Stimulated activated naive CD8-positive, alpha-beta T cell treated with anti-CD3 and anti-CD28 coated beads, Interleukin-15, Interleukin-2, amounts not matched to agents 100 ng/mL and 50 ng/mL, for 24 hours (primary cell): ENCODE measurements around the gene RNF208.

Source experiments
- H3K27ac Mint-ChIP-seq: one replicate; pipeline ENCODE4 v1.8.0; 2021; ENCODE audit warnings: mild to moderate bottlenecking, mixed read lengths
- H3K27me3 Mint-ChIP-seq: one replicate; pipeline ENCODE4 v1.8.0; 2021; ENCODE audit warnings: mixed read lengths
- H3K36me3 Mint-ChIP-seq: one replicate; pipeline ENCODE4 v1.8.0; 2021; ENCODE audit warnings: low read depth, mixed read lengths
- H3K4me1 Mint-ChIP-seq: one replicate; pipeline ENCODE4 v1.8.0; 2021; ENCODE audit warnings: low read depth, mixed read lengths
- H3K4me3 Mint-ChIP-seq: one replicate; pipeline ENCODE4 v1.8.0; 2021; ENCODE audit warnings: mild to moderate bottlenecking, mixed read lengths
- H3K9me3 Mint-ChIP-seq: one replicate; pipeline ENCODE4 v1.8.0; 2021; ENCODE audit warnings: mixed read lengths

Gene RNF208

GRCh38 chr9:137178201-137178938, 43.7 kb downstream of the RNF208 start:
- H3K36me3 Mint-ChIP-seq, result peaks cover 14% of the 10 kb centered on the region
- no peak overlapping the region for H3K27ac Mint-ChIP-seq
- no peaks in the 10 kb centered on the region for H3K27me3 Mint-ChIP-seq
- no peaks in the 10 kb centered on the region for H3K4me1 Mint-ChIP-seq
- no peak overlapping the region for H3K4me3 Mint-ChIP-seq
- no peaks in the 10 kb centered on the region for H3K9me3 Mint-ChIP-seq

- Mint-ChIP-seq H3K36me3 (peaks cover 5% of the 10 kb centered on the region), H3K27ac (no peak overlapping the region), H3K4me3 (no peak overlapping the region), H3K4me1 (no peaks in the 10 kb centered on the region), H3K9me3 (no peaks in the 10 kb centered on the region), H3K27me3 (no peaks in the 10 kb centered on the region)
Measured at GRCh38 chr9:137176302-137177182, 45.5 kb downstream of the RNF208 start.

- no peaks in the 10 kb centered on the region for H3K9me3 Mint-ChIP-seq
- H3K4me3 Mint-ChIP-seq, result no peak overlapping the region
- peaks cover 1% of the 10 kb centered on the region for H3K27me3 Mint-ChIP-seq
- H3K27ac Mint-ChIP-seq, result no peak overlapping the region
- H3K36me3 Mint-ChIP-seq, result peaks cover 5% of the 10 kb centered on the region
- H3K4me1 Mint-ChIP-seq, result no peaks in the 10 kb centered on the region
Measured at GRCh38 chr9:137175345-137175961, 46.6 kb downstream of the RNF208 start.

GRCh38 chr9:137174722-137175293, 47.2 kb downstream of the RNF208 start:
- no peaks in the 10 kb centered on the region for H3K4me1 Mint-ChIP-seq
- no peak overlapping the region for H3K4me3 Mint-ChIP-seq
- H3K9me3 Mint-ChIP-seq, result no peaks in the 10 kb centered on the region
- H3K27me3 Mint-ChIP-seq, result peaks cover 5% of the 10 kb centered on the region
- peaks cover 5% of the 10 kb centered on the region for H3K36me3 Mint-ChIP-seq
- H3K27ac Mint-ChIP-seq, result no peak overlapping the region

- no peaks in the 10 kb centered on the region for H3K9me3 Mint-ChIP-seq
- peaks cover 5% of the 10 kb centered on the region for H3K36me3 Mint-ChIP-seq
- peaks cover 6% of the 10 kb centered on the region for H3K27me3 Mint-ChIP-seq
- H3K4me3 Mint-ChIP-seq, result no peak overlapping the region
- H3K4me1 Mint-ChIP-seq, result peaks cover under 1% of the 10 kb centered on the region
- H3K27ac Mint-ChIP-seq, result no peak overlapping the region
Measured at GRCh38 chr9:137173796-137174664, 48.0 kb downstream of the RNF208 start.

GRCh38 chr9:137172901-137173795, 48.9 kb downstream of the RNF208 start:
- Mint-ChIP-seq H3K4me1 (peaks cover 4% of the 10 kb centered on the region), H3K36me3 (peaks cover 5% of the 10 kb centered on the region), H3K9me3 (no peaks in the 10 kb centered on the region), H3K27ac (no peak overlapping the region), H3K4me3 (no peak overlapping the region), H3K27me3 (peaks cover 9% of the 10 kb centered on the region)

- Mint-ChIP-seq H3K36me3 (no peaks in the 10 kb centered on the region), H3K9me3 (no peaks in the 10 kb centered on the region), H3K27ac (no peak overlapping the region), H3K27me3 (peaks cover 14% of the 10 kb centered on the region), H3K4me3 (no peak overlapping the region), H3K4me1 (peaks cover 4% of the 10 kb centered on the region)
Measured at GRCh38 chr9:137171149-137171900, 50.7 kb downstream of the RNF208 start.

GRCh38 chr9:137170486-137171148, 51.4 kb downstream of the RNF208 start:
- H3K27ac Mint-ChIP-seq, result no peak overlapping the region
- peaks cover 15% of the 10 kb centered on the region for H3K27me3 Mint-ChIP-seq
- no peaks in the 10 kb centered on the region for H3K36me3 Mint-ChIP-seq
- peaks cover 4% of the 10 kb centered on the region for H3K4me1 Mint-ChIP-seq
- H3K4me3 Mint-ChIP-seq, result no peak overlapping the region
- H3K9me3 Mint-ChIP-seq, result no peaks in the 10 kb centered on the region
